Frontal cortex (tissue), 4 donors: ENCODE data around the gene USP13. TPM values are rescaled to one million over a fixed set of nuclear protein-coding genes. Genes with fewer than 3 reads are reported as not detected.
"Not testable (repeated sequence)": the region's sequence is repeated elsewhere in the genome, so short reads cannot be mapped to it uniquely, and the experiment has no call there.

Experiments used
- DNase-seq, 2 donors: peaks; one replicate each; pipeline ENCODE4 v3.0.0; 2012; ENCODE audit warnings: low spot score in 2 of 2
- FAIRE-seq: peaks from 2 replicates; lab custom pipeline; 2012; peaks lifted over from hg19 to GRCh38; lab: Jason Lieb, UNC
- total RNA-seq: library from RNA; depleted of rRNA; stranded (reverse); fragments of >200 nt; gene quantifications from one replicate; pipeline ENCODE4 v1.2.3, GENCODE V29; 2014
- donor health status: control.
- donor health status: control.
- donor health status: control.

Gene USP13
- total RNA-seq, 1 donor from 2014 or later = 10.2 TPM

GRCh38 chr3:179653096-179653797 is 407 bp downstream of the USP13 start:
- DNase-seq (peak; percentile 50 to 62), FAIRE-seq (no peak)

- FAIRE-seq (no peak), DNase-seq (no peak)
Measured at GRCh38 chr3:179655236-179655635, 2.4 kb downstream of the USP13 start.

GRCh38 chr3:179658606-179659005 is 5.8 kb downstream of the USP13 start:
- no peak for DNase-seq

GRCh38 chr3:179660872-179661271 is 8.0 kb downstream of the USP13 start:
- FAIRE-seq = no peak
- DNase-seq = no peak

More at GRCh38 chr3:179658606-179659005, 5.8 kb downstream of the USP13 start:
- no peak for FAIRE-seq

- DNase-seq (no peak), FAIRE-seq (no peak)
Measured at GRCh38 chr3:179661777-179662176, 8.9 kb downstream of the USP13 start.

- DNase-seq = no peak
- no peak for FAIRE-seq
Measured at GRCh38 chr3:179663093-179663492, 10.3 kb downstream of the USP13 start.

GRCh38 chr3:179666030-179666429 is 13.2 kb downstream of the USP13 start:
- DNase-seq (no peak), FAIRE-seq (no peak)

- peak in 1 of 2 donors; percentile 26 for DNase-seq
- no peak for FAIRE-seq
Measured at GRCh38 chr3:179666436-179667035, 13.7 kb downstream of the USP13 start.

- DNase-seq = no peak
- no peak for FAIRE-seq
Measured at GRCh38 chr3:179668429-179668828, 15.6 kb downstream of the USP13 start.

- no peak for DNase-seq
- FAIRE-seq = no peak
Measured at GRCh38 chr3:179670311-179670710, 17.5 kb downstream of the USP13 start.

- FAIRE-seq (no peak), DNase-seq (no peak)
Measured at GRCh38 chr3:179671309-179671708, 18.5 kb downstream of the USP13 start.

GRCh38 chr3:179671747-179672242 is 19.0 kb downstream of the USP13 start:
- FAIRE-seq = no peak

GRCh38 chr3:179672918-179673317 is 20.1 kb downstream of the USP13 start:
- DNase-seq (no peak), FAIRE-seq (no peak)

More at GRCh38 chr3:179671747-179672242, 19.0 kb downstream of the USP13 start:
- no peak for DNase-seq

GRCh38 chr3:179673523-179673922 is 20.7 kb downstream of the USP13 start:
- FAIRE-seq = no peak
- no peak for DNase-seq

- FAIRE-seq = no peak
- DNase-seq = no peak
Measured at GRCh38 chr3:179676081-179676480, 23.2 kb downstream of the USP13 start.

GRCh38 chr3:179677884-179678283 is 25.0 kb downstream of the USP13 start:
- DNase-seq (no peak), FAIRE-seq (no peak)

- FAIRE-seq = no peak
- no peak for DNase-seq
Measured at GRCh38 chr3:179681492-179682263, 28.8 kb downstream of the USP13 start.

GRCh38 chr3:179682426-179683080 is 29.7 kb downstream of the USP13 start:
- FAIRE-seq = no peak
- DNase-seq = no peak

- FAIRE-seq, DNase-seq: not testable (repeated sequence)
Measured at GRCh38 chr3:179683286-179683685, 30.4 kb downstream of the USP13 start.

GRCh38 chr3:179687967-179688535 is 35.2 kb downstream of the USP13 start:
- FAIRE-seq (no peak), DNase-seq (no peak)
